K562 (cell line): ENCODE measurements around the gene TRAPPC4. TPM values are rescaled to one million over a fixed set of nuclear protein-coding genes. Genes with fewer than 3 reads are reported as not detected.

Experiments used
- ATAC-seq: fragments of 200-7000 bp; cut with Tn5 transposase; 3 replicates; pipeline ENCODE4 v1.9.1; 2020; ENCODE audit warnings: moderate library complexity
- BruUV-seq: library from RNA; stranded (reverse); fragments of 400-500 nt; replicated peaks from 2 replicates; lab custom pipeline; 2021; lab: Mats Ljungman, UMichigan
- CTCF ChIA-PET: fragments of 300-600 bp; formaldehyde crosslinking; extraction: SDS; loops from one replicate; lab custom pipeline; 2021; ENCODE audit warnings: low intra/inter-chr PET ratio; lab: Yijun Ruan, JAX
- POLR2A ChIA-PET: fragments of 300-600, 350-650 bp; sonication (Branson Sonifier 250); formaldehyde crosslinking; extraction: SDS; loops from one replicate; lab custom pipeline; 2021; ENCODE audit warnings: antibody characterized with exemption, inconsistent platforms; lab: Yijun Ruan, JAX
- DNase-seq, 4 experiments: peaks; one replicate each; pipeline versions ENCODE4 v3.0.0 to v3.0.0-alpha.2; 2011 to 2018; ENCODE audit warnings: low spot score in 3 of 4, mixed read lengths in 3 of 4; ENCODE audit errors: extremely low read depth in 1 of 4
- FAIRE-seq: peaks from 2 replicates; lab custom pipeline; 2011; peaks lifted over from hg19 to GRCh38; lab: Jason Lieb, UNC
- H2AFZ ChIP-seq: 2 replicates; pipeline ENCODE4 v1.6.0; 2011; ENCODE audit warnings: low read depth, low read length, control low read depth, inconsistent platforms
- H3K27ac ChIP-seq: fragments of 200-600 bp; 3 replicates; pipeline ENCODE4 v1.8.0; 2011; ENCODE audit warnings: low read depth, mild to moderate bottlenecking, control low read depth, inconsistent platforms, low read length, moderate library complexity, mixed read lengths; ENCODE audit errors: extremely low read depth
- H3K27me3 ChIP-seq, 2 experiments: fragments of 300-600 bp in 1 of 2; 2 replicates in 1 of 2; 3 replicates in 1 of 2; pipeline versions ENCODE4 v1.6.0 to v1.8.0; 2011; ENCODE audit warnings: inconsistent platforms in 2 of 2, low read length in 2 of 2, mild to moderate bottlenecking in 1 of 2, mixed read lengths in 1 of 2, moderate library complexity in 1 of 2; ENCODE audit not compliant: control insufficient read depth in 2 of 2, insufficient read depth in 2 of 2
- H3K36me3 ChIP-seq: fragments of 300-600 bp; 3 replicates; pipeline ENCODE4 v1.8.0; 2011; ENCODE audit warnings: mild to moderate bottlenecking, low read length, inconsistent platforms; ENCODE audit not compliant: control insufficient read depth, insufficient read depth
- H3K4me1 ChIP-seq, 2 experiments: fragments of 200-600 bp in 1 of 2; replicated peaks in 1 of 2; 2 replicates in 1 of 2; 3 replicates in 1 of 2; pipeline versions ENCODE4 v1.5.1 to v1.8.0; 2011; ENCODE audit warnings: inconsistent platforms in 2 of 2, low read length in 2 of 2, mild to moderate bottlenecking in 1 of 2, mixed read lengths in 1 of 2, moderate library complexity in 1 of 2; ENCODE audit not compliant: control insufficient read depth in 2 of 2, insufficient read depth in 2 of 2
- H3K4me2 ChIP-seq: 2 replicates; pipeline ENCODE4 v1.6.1; 2011; ENCODE audit warnings: low read length, control low read depth, inconsistent platforms, mixed read lengths; ENCODE audit not compliant: insufficient read depth
- H3K4me3 ChIP-seq: fragments of 200-600 bp; sonication (generic), shearing (Covaris generic); 2 replicates; pipeline ENCODE4 v1.5.1; 2016; ENCODE audit warnings: control low read depth, inconsistent platforms
- H3K79me2 ChIP-seq: fragments of 200-600 bp; 3 replicates; pipeline ENCODE4 v1.8.0; 2011; ENCODE audit warnings: low read length, inconsistent platforms; ENCODE audit not compliant: control insufficient read depth, insufficient read depth
- H3K9ac ChIP-seq, 2 experiments: 2 replicates each; pipeline versions ENCODE4 v1.6.0 to v1.6.1; 2011; ENCODE audit warnings: low read depth in 2 of 2, low read length in 2 of 2, control low read depth in 1 of 2, inconsistent platforms in 1 of 2, mild to moderate bottlenecking in 1 of 2, mixed read lengths in 1 of 2; ENCODE audit not compliant: insufficient read depth in 1 of 2
- H3K9me1 ChIP-seq: one replicate; pipeline ENCODE4 v1.6.0; 2011; ENCODE audit warnings: inconsistent platforms, mild to moderate bottlenecking, low read length, moderate library complexity; ENCODE audit not compliant: control insufficient read depth, insufficient read depth
- H3K9me3 ChIP-seq: replicated peaks from 2 replicates; pipeline ENCODE4 v1.5.1; 2011; ENCODE audit warnings: low read depth, low read length, inconsistent platforms; ENCODE audit not compliant: control insufficient read depth, insufficient read depth
- H4K20me1 ChIP-seq: replicated peaks from 2 replicates; pipeline ENCODE4 v1.6.1; 2011; ENCODE audit warnings: low read length, inconsistent platforms, mixed read lengths; ENCODE audit not compliant: control insufficient read depth, insufficient read depth
- CBFA2T2 ChIP-seq: fragments of 450-650 bp; conservative IDR thresholded peaks from 2 replicates; pipeline ENCODE4 v1.6.1; 2017; ENCODE audit warnings: mild to moderate bottlenecking
- E2F5 ChIP-seq: sonication (generic); formaldehyde crosslinking; IDR thresholded peaks from 2 replicates; pipeline ENCODE4 v1.8.0; 2022; ENCODE audit warnings: mild to moderate bottlenecking, missing genetic modification reagents
- FOXK2 ChIP-seq, 2 experiments: fragments of 450-650 bp; IDR thresholded peaks in 1 of 2; conservative IDR thresholded peaks in 1 of 2; 2 replicates each; pipeline ENCODE4 v1.6.1; 2016; ENCODE audit warnings: low read depth in 2 of 2, mild to moderate bottlenecking in 1 of 2
- KDM1A ChIP-seq, 2 experiments: fragments of 450-650 bp; IDR thresholded peaks; 2 replicates each; pipeline ENCODE4 v1.6.1; 2016; ENCODE audit warnings: mild to moderate bottlenecking in 2 of 2
- MCM3 ChIP-seq: fragments of 450-650 bp; IDR thresholded peaks from 2 replicates; pipeline ENCODE4 v1.6.1; 2016
- MXI1 ChIP-seq: IDR thresholded peaks from 2 replicates; pipeline ENCODE4 v1.6.1; 2011; ENCODE audit warnings: low read depth, mild to moderate bottlenecking, improper control_type of control experiment, low read length
- MYBL2 ChIP-seq, 2 experiments: fragments of 450-650 bp in 1 of 2; sonication (generic) in 1 of 2; formaldehyde crosslinking in 1 of 2; IDR thresholded peaks; 2 replicates each; pipeline versions ENCODE4 v1.6.1 to v1.8.1; 2017 to 2022; ENCODE audit warnings: borderline replicate concordance in 1 of 2, inconsistent platforms in 1 of 2, low read depth in 1 of 2, mild to moderate bottlenecking in 1 of 2, missing genetic modification reagents in 1 of 2, moderate library complexity in 1 of 2
- POLR2A ChIP-seq: fragments of 450-650 bp; conservative IDR thresholded peaks from 2 replicates; pipeline ENCODE4 v1.6.1; 2016
- POLR3G ChIP-seq: IDR thresholded peaks from 2 replicates; pipeline ENCODE4 v1.6.1; 2011; ENCODE audit not compliant: insufficient read length, insufficient replicate concordance; ENCODE audit errors: extremely low read depth
- RNF2 ChIP-seq: sonication (generic); IDR thresholded peaks from 2 replicates; pipeline ENCODE4 v1.6.1; 2016
- SAFB2 ChIP-seq: fragments of 200-400 bp; formaldehyde crosslinking; IDR thresholded peaks from 2 replicates; pipeline ENCODE4 v1.6.1; 2018; ENCODE audit warnings: borderline replicate concordance, low read length, low read depth, moderate library complexity; ENCODE audit not compliant: severe bottlenecking
- TBL1XR1 ChIP-seq, 2 experiments: IDR thresholded peaks; 2 replicates each; pipeline ENCODE4 v1.6.1; 2012; ENCODE audit warnings: improper control_type of control experiment in 2 of 2, low read length in 2 of 2, mild to moderate bottlenecking in 1 of 2
- TCF7L2 ChIP-seq: fragments of 150-350 bp; IDR thresholded peaks from 2 replicates; pipeline ENCODE4 v1.6.1; 2016; ENCODE audit warnings: low read depth, mild to moderate bottlenecking, low read length, moderate library complexity
- TSC22D4 ChIP-seq: fragments of 450-650 bp; IDR thresholded peaks from 2 replicates; pipeline ENCODE4 v1.6.1; 2016; ENCODE audit warnings: missing genetic modification characterization, missing biosample characterization, control low read depth
- U2AF2 ChIP-seq: fragments of 200-400 bp; formaldehyde crosslinking; optimal IDR thresholded peaks from 2 replicates; pipeline ENCODE3; 2017; ENCODE audit warnings: low read depth, mild to moderate bottlenecking, low read length
- ZBTB2 ChIP-seq: fragments of 450-650 bp; IDR thresholded peaks from 2 replicates; pipeline ENCODE4 v1.6.1; 2016; ENCODE audit warnings: antibody characterized with exemption
- ZC3H8 ChIP-seq: fragments of 450-650 bp; IDR thresholded peaks from 2 replicates; pipeline ENCODE4 v1.6.1; 2017
- ZNF124 ChIP-seq: sonication (generic); formaldehyde crosslinking; IDR thresholded peaks from 2 replicates; pipeline ENCODE4 v1.8.1; 2022; ENCODE audit warnings: missing genetic modification reagents
- ZNF764 ChIP-seq: fragments of 250-450 bp; sonication (Bioruptor Pico); IDR thresholded peaks from 2 replicates; pipeline ENCODE4 v1.4.0; 2020; ENCODE audit warnings: low read depth, mild to moderate bottlenecking, moderate library complexity
- WGBS: fragments of 100-300 bp; shearing (Covaris generic); methylation state at CpG from one replicate; pipeline ENCODE4 v1.1.6; 2016; ENCODE audit warnings: low coverage, mixed read lengths; ENCODE audit not compliant: insufficient coverage; ENCODE audit errors: missing lambda C conversion rate; 5-methylcytosine and 5-hydroxymethylcytosine counted together
- in situ Hi-C: fragments of 300-500 bp; cut with MboI; formaldehyde crosslinking; loops from 4 replicates; pipeline ENCODE4 v1.15.0; 2018; ENCODE audit warnings: inconsistent platforms, mixed read lengths
- intact Hi-C: fragments of 100-400 bp; cut with micrococcal nuclease; formaldehyde crosslinking; loops from 2 replicates; pipeline ENCODE4 v1.14.2; 2022
- polyA plus RNA-seq, 8 experiments: library from polyadenylated mRNA; depleted of rRNA in 4 of 8; stranded (reverse) in 5 of 8; unstranded in 3 of 8; fragments of >200 nt; fragmentation: Nextera tagmentation in 2 of 8; fragmentation: Illumina TruSeq in 1 of 8; extraction: Ambion mirVana in 2 of 8; extraction: Trizol in 1 of 8; gene quantifications; 2 replicates each; pipeline versions ENCODE4 v1.2.1 to v1.2.3, GENCODE V29; 2011 to 2014; ENCODE audit warnings: inconsistent platforms in 1 of 8, missing spikeins in 1 of 8
- total RNA-seq, 7 experiments: library from RNA; depleted of rRNA in 6 of 7; stranded (reverse); fragments of >200 nt in 6 of 7; fragmentation: Illumina TruSeq in 2 of 7; extraction: Trizol in 2 of 7; gene quantifications; 2 replicates each; pipeline versions ENCODE4 v1.2.1 to v1.2.3, GENCODE V29; 2011 to 2021; ENCODE audit warnings: low replicate concordance in 1 of 7

The TRAPPC4 gene
- total and polyA plus RNA-seq, 9 of the 15 experiments (the other 6 are each of a cell fraction or from before 2014, with no cell fraction given): 121 to 524 (median 142) TPM

GRCh38 chr11:119025541-119025940 is 7.0 kb downstream of the TRAPPC4 start:
- peaks cover 62% of the 10 kb centered on the region for H3K79me2 ChIP-seq
- H3K4me2 ChIP-seq: no peak overlapping the region
- peak in 1 of 4 experiments; percentile 8 for DNase-seq
- no peak for TF ChIP-seq U2AF2
- no peak for TF ChIP-seq TCF7L2
- TF ChIP-seq MXI1: no peak
- no peak for TF ChIP-seq MCM3
- TF ChIP-seq KDM1A (IDR thresholded peaks at IDR 0.05): no peak
- TF ChIP-seq ZNF124 (CRISPR knock-in tag): no peak
- TF ChIP-seq E2F5 (CRISPR knock-in tag): no peak
- TF ChIP-seq MYBL2 (IDR thresholded peaks at IDR 0.05; ENCODE audit: low read depth): no peak
- TF ChIP-seq MYBL2 (CRISPR knock-in tag; IDR thresholded peaks at IDR 0.05; ENCODE audit: borderline replicate concordance): no peak
- no peak for TF ChIP-seq ZNF764 (CRISPR knock-in tag)
- TF ChIP-seq FOXK2 (conservative IDR thresholded peaks at IDR 0.05 in 1 of 2, IDR thresholded peaks at IDR 0.05 in 1 of 2; ENCODE audit: low read depth in 2 of 2): no peak
- no peak for TF ChIP-seq CBFA2T2
- no peak for TF ChIP-seq TBL1XR1 (IDR thresholded peaks at IDR 0.05; ENCODE audit: low read length in 2 of 2)
- TF ChIP-seq POLR2A: no peak
- no peak for TF ChIP-seq TSC22D4
- TF ChIP-seq POLR3G: no peak
- TF ChIP-seq ZC3H8: no peak
- no peak for TF ChIP-seq RNF2
- TF ChIP-seq SAFB2: no peak
- TF ChIP-seq ZBTB2: no peak
- no peaks in the 10 kb centered on the region for H3K27me3 ChIP-seq
- H3K36me3 ChIP-seq: peaks cover 85% of the 10 kb centered on the region
- H3K9me3 ChIP-seq: no peaks in the 10 kb centered on the region
- ChIA-PET POLR2A (interaction anchor here (1.0 to 5.2 kb wide), 4 partner anchors 12 to 67 kb away, joined by 3 to 33 read pairs (median 11); partner anchors contain the start of gene HYOU1), CTCF (no interaction called here)
- BruUV-seq: no TSS peak
- H3K4me3 ChIP-seq: no peak overlapping the region
- H4K20me1 ChIP-seq: peaks cover 22% of the 10 kb centered on the region
- H2AFZ ChIP-seq: no peak overlapping the region
- 91% methylated on average over 5 of the region's 5 CpGs for WGBS
- no peak for ATAC-seq
- no peak for FAIRE-seq
- in situ Hi-C loops (no loop called here), intact Hi-C loops (no loop called here)
- peaks cover 49 to 50% of the 10 kb centered on the region in 2 experiments for H3K4me1 ChIP-seq
- H3K9ac ChIP-seq: peak overlapping the region in 1 of 2 experiments; percentile 75; a peak in 1 of 4 replicates
- H3K9me1 ChIP-seq: no peaks in the 10 kb centered on the region
- peak overlapping the region; percentile 5; the same call in 2 of the 3 replicates for H3K27ac ChIP-seq
